NT2/D1 (cell line): ENCODE measurements around the gene CPM.

Experiments used
- YY1 ChIP-seq: IDR thresholded peaks from 2 replicates; pipeline ENCODE4 v1.6.1; 2011; ENCODE audit not compliant: insufficient read length, insufficient read depth
- ZNF274 ChIP-seq: IDR thresholded peaks from 2 replicates; pipeline ENCODE4 v1.6.1; 2011; ENCODE audit warnings: mild to moderate bottlenecking, low read depth, low read length

GRCh38 chr12:68887641-68888040 is 45.3 kb downstream of the CPM start:
- TF ChIP-seq YY1, result no peak
- TF ChIP-seq ZNF274, result no peak
